WTC11 (cell line): ENCODE results near the gene GLT8D1. TPM values are rescaled to one million over a fixed set of nuclear protein-coding genes. Genes with fewer than 3 reads are reported as not detected.

Source experiments
- ATAC-seq: fragments of 200-7000 bp; cut with Tn5 transposase; 2 replicates; pipeline ENCODE4 v1.10.0; 2021; ENCODE audit warnings: mild to moderate bottlenecking, moderate library complexity
- CTCF ChIA-PET: fragments of 300-600 bp; sonication (Branson Sonifier 250); formaldehyde crosslinking; loops from one replicate; lab custom pipeline; 2021; ENCODE audit warnings: antibody characterized with exemption; lab: Charles Lee
- POLR2A ChIA-PET: fragments of 350-600 bp; sonication (Branson Sonifier 250); formaldehyde crosslinking; loops from one replicate; lab custom pipeline; 2021; ENCODE audit warnings: antibody characterized with exemption; lab: Charles Lee
- DNase-seq: peaks from one replicate; pipeline ENCODE4 v3.0.0; 2021; ENCODE audit warnings: low spot score
- H3K27ac Mint-ChIP-seq: 2 replicates; pipeline ENCODE4 v1.8.0; 2021; ENCODE audit warnings: mixed read lengths
- H3K27me3 Mint-ChIP-seq: 2 replicates; pipeline ENCODE4 v1.8.0; 2021; ENCODE audit warnings: low read depth, mild to moderate bottlenecking, moderate library complexity, mixed read lengths
- H3K36me3 Mint-ChIP-seq: 2 replicates; pipeline ENCODE4 v1.8.0; 2021; ENCODE audit warnings: mixed read lengths
- H3K4me1 Mint-ChIP-seq: 2 replicates; pipeline ENCODE4 v1.8.0; 2022; ENCODE audit warnings: mixed read lengths
- H3K4me3 Mint-ChIP-seq: 2 replicates; pipeline ENCODE4 v1.8.0; 2021; ENCODE audit warnings: mild to moderate bottlenecking, moderate library complexity, mixed read lengths
- H3K9me3 Mint-ChIP-seq: 2 replicates; pipeline ENCODE4 v1.8.0; 2021; ENCODE audit warnings: mixed read lengths
- ATF2 ChIP-seq: sonication (generic); formaldehyde crosslinking; IDR thresholded peaks from 2 replicates; pipeline ENCODE4 v1.8.1; 2022; ENCODE audit warnings: low read depth, missing genetic modification reagents, borderline replicate concordance
- ATF6 ChIP-seq: sonication (generic); formaldehyde crosslinking; IDR thresholded peaks from 2 replicates; pipeline ENCODE4 v1.8.1; 2023; ENCODE audit warnings: mild to moderate bottlenecking, missing genetic modification reagents
- CREB1 ChIP-seq: sonication (generic); formaldehyde crosslinking; IDR thresholded peaks from 2 replicates; pipeline ENCODE4 v1.8.0; 2023; ENCODE audit warnings: mild to moderate bottlenecking, missing genetic modification reagents
- E2F1 ChIP-seq: sonication (generic); formaldehyde crosslinking; IDR thresholded peaks from 2 replicates; pipeline ENCODE4 v1.8.0; 2022; ENCODE audit warnings: mild to moderate bottlenecking, missing genetic modification reagents
- E2F4 ChIP-seq: sonication (generic); formaldehyde crosslinking; IDR thresholded peaks from 2 replicates; pipeline ENCODE4 v1.8.1; 2022; ENCODE audit warnings: low read depth, mild to moderate bottlenecking, moderate library complexity, missing genetic modification reagents, borderline replicate concordance
- ELF4 ChIP-seq: sonication (generic); formaldehyde crosslinking; IDR thresholded peaks from 2 replicates; pipeline ENCODE4 v1.8.1; 2022; ENCODE audit warnings: low read depth, mild to moderate bottlenecking, moderate library complexity, missing genetic modification reagents
- EMX1 ChIP-seq: fragments of 250-450 bp; sonication (Bioruptor Pico); IDR thresholded peaks from 2 replicates; pipeline ENCODE4 v1.8.0; 2021; ENCODE audit warnings: mild to moderate bottlenecking
- ERG ChIP-seq: fragments of 250-450 bp; sonication (Bioruptor Pico); IDR thresholded peaks from 2 replicates; pipeline ENCODE4 v1.8.0; 2021; ENCODE audit warnings: mild to moderate bottlenecking
- FOXJ3 ChIP-seq: sonication (generic); formaldehyde crosslinking; IDR thresholded peaks from 2 replicates; pipeline ENCODE4 v1.9.0; 2021; ENCODE audit warnings: missing genetic modification reagents, mild to moderate bottlenecking, borderline replicate concordance
- FOXP4 ChIP-seq: sonication (generic); formaldehyde crosslinking; IDR thresholded peaks from 2 replicates; pipeline ENCODE4 v1.8.0; 2022; ENCODE audit warnings: mild to moderate bottlenecking, missing genetic modification reagents
- GRHL2 ChIP-seq: fragments of 250-450 bp; sonication (Bioruptor Pico); IDR thresholded peaks from 2 replicates; pipeline ENCODE4 v1.8.0; 2022; ENCODE audit warnings: mild to moderate bottlenecking, moderate library complexity; ENCODE audit not compliant: insufficient replicate concordance, severe bottlenecking
- GTF2I ChIP-seq: fragments of 250-450 bp; sonication (Bioruptor Pico); conservative IDR thresholded peaks from 2 replicates; pipeline ENCODE4 v1.4.0; 2021; ENCODE audit warnings: mild to moderate bottlenecking
- MXD4 ChIP-seq: fragments of 250-450 bp; sonication (Bioruptor Pico); IDR thresholded peaks from 2 replicates; pipeline ENCODE4 v1.8.0; 2021; ENCODE audit warnings: mild to moderate bottlenecking, moderate library complexity, borderline replicate concordance
- NFE2L1 ChIP-seq: sonication (generic); formaldehyde crosslinking; IDR thresholded peaks from 2 replicates; pipeline ENCODE4 v1.8.1; 2023; ENCODE audit warnings: missing genetic modification reagents
- NFYB ChIP-seq: sonication (generic); formaldehyde crosslinking; conservative IDR thresholded peaks from 2 replicates; pipeline ENCODE4 v1.8.0; 2022; ENCODE audit warnings: low read depth, missing genetic modification reagents
- NR1H2 ChIP-seq: sonication (generic); formaldehyde crosslinking; IDR thresholded peaks from 2 replicates; pipeline ENCODE4 v1.9.0; 2021; ENCODE audit warnings: mild to moderate bottlenecking, moderate library complexity, missing genetic modification reagents
- RELA ChIP-seq: sonication (generic); formaldehyde crosslinking; IDR thresholded peaks from 2 replicates; pipeline ENCODE4 v1.8.1; 2022; ENCODE audit warnings: missing genetic modification reagents, mild to moderate bottlenecking, borderline replicate concordance
- SMAD4 ChIP-seq: sonication (generic); formaldehyde crosslinking; IDR thresholded peaks from 2 replicates; pipeline ENCODE4 v1.8.0; 2022; ENCODE audit warnings: mild to moderate bottlenecking, missing genetic modification reagents
- SOX15 ChIP-seq: fragments of 250-450 bp; sonication (Bioruptor Pico); IDR thresholded peaks from 2 replicates; pipeline ENCODE4 v1.9.0; 2021; ENCODE audit warnings: mild to moderate bottlenecking
- SP1 ChIP-seq: sonication (generic); formaldehyde crosslinking; conservative IDR thresholded peaks from 2 replicates; pipeline ENCODE4 v1.8.1; 2022; ENCODE audit warnings: missing genetic modification reagents
- USF1 ChIP-seq: sonication (generic); formaldehyde crosslinking; IDR thresholded peaks from 2 replicates; pipeline ENCODE4 v1.8.0; 2022; ENCODE audit warnings: mild to moderate bottlenecking, missing genetic modification reagents
- ZBTB21 ChIP-seq: sonication (generic); formaldehyde crosslinking; IDR thresholded peaks from 2 replicates; pipeline ENCODE4 v1.8.1; 2023; ENCODE audit warnings: mild to moderate bottlenecking, missing genetic modification reagents, borderline replicate concordance
- ZBTB43 ChIP-seq: sonication (generic); formaldehyde crosslinking; IDR thresholded peaks from 2 replicates; pipeline ENCODE4 v1.8.1; 2023; ENCODE audit warnings: mild to moderate bottlenecking, missing genetic modification reagents
- ZMAT4 ChIP-seq: fragments of 250-450 bp; sonication (Bioruptor Pico); IDR thresholded peaks from 2 replicates; pipeline ENCODE4 v1.9.0; 2021; ENCODE audit warnings: mild to moderate bottlenecking
- ZNF671 ChIP-seq: fragments of 250-450 bp; sonication (Bioruptor Pico); IDR thresholded peaks from 2 replicates; pipeline ENCODE4 v1.8.0; 2021; ENCODE audit warnings: mild to moderate bottlenecking
- total RNA-seq: library from RNA; stranded (reverse); gene quantifications from 3 replicates; pipeline ENCODE4 v1.2.3, GENCODE V29; 2021

GLT8D1 gene
- total RNA-seq, 1 experiment from 2014 or later = 41.2 TPM

GRCh38 chr3:52714335-52715302 is 9.0 kb upstream of the GLT8D1 start:
- H3K4me3 Mint-ChIP-seq = peak overlapping the region; percentile 68
- ChIA-PET CTCF (interaction anchor here (0.6 to 4.1 kb wide), 5 partner anchors 9 to 415 kb away, joined by 3 to 18 read pairs (median 13); partner anchors contain the start of genes GLT8D1 and SPCS1), POLR2A (interaction anchor here (0.5 to 1.5 kb wide), 3 partner anchors 9 to 44 kb away, joined by 3 read pairs; partner anchors contain the start of genes GLT8D1, GNL3 and SPCS1)
- ATAC-seq = peak; percentile 96
- no peaks in the 10 kb centered on the region for H3K27me3 Mint-ChIP-seq
- no peak overlapping the region for H3K27ac Mint-ChIP-seq
- H3K9me3 Mint-ChIP-seq = no peaks in the 10 kb centered on the region
- peaks cover 7% of the 10 kb centered on the region for H3K4me1 Mint-ChIP-seq
- peak; percentile 96 for DNase-seq
- H3K36me3 Mint-ChIP-seq = peaks cover 12% of the 10 kb centered on the region
- TF ChIP-seq ATF6 = no peak
- peak; percentile 47 for TF ChIP-seq USF1 (CRISPR knock-in tag)
- TF ChIP-seq ATF2 (CRISPR knock-in tag) = no peak
- no peak for TF ChIP-seq ZBTB21 (CRISPR knock-in tag)
- TF ChIP-seq NFYB (CRISPR knock-in tag) = no peak
- no peak for TF ChIP-seq GTF2I (CRISPR knock-in tag)
- TF ChIP-seq ELF4 (CRISPR knock-in tag) = no peak
- TF ChIP-seq ZBTB43 (CRISPR knock-in tag) = no peak
- no peak for TF ChIP-seq FOXP4 (CRISPR knock-in tag)
- TF ChIP-seq E2F1 (CRISPR knock-in tag) = no peak
- no peak for TF ChIP-seq NR1H2
- no peak for TF ChIP-seq CREB1 (CRISPR knock-in tag)
- TF ChIP-seq E2F4 (CRISPR knock-in tag) = no peak
- no peak for TF ChIP-seq FOXJ3 (CRISPR knock-in tag)
- no peak for TF ChIP-seq SOX15
- no peak for TF ChIP-seq GRHL2 (CRISPR knock-in tag)
- TF ChIP-seq NFE2L1 (CRISPR knock-in tag) = no peak
- no peak for TF ChIP-seq RELA (CRISPR knock-in tag)
- TF ChIP-seq ZNF671 = no peak
- no peak for TF ChIP-seq EMX1
- TF ChIP-seq SP1 (CRISPR knock-in tag) = peak; percentile 81
- no peak for TF ChIP-seq SMAD4 (CRISPR knock-in tag)
- no peak for TF ChIP-seq ZMAT4 (CRISPR knock-in tag)
- no peak for TF ChIP-seq MXD4
- TF ChIP-seq ERG = no peak
